HepG2 (cell line): ENCODE results near the gene SLC34A3. TPM values are rescaled to one million over a fixed set of nuclear protein-coding genes. Genes with fewer than 3 reads are reported as not detected.
A peak's percentile ranks its signal among the peaks of the same experiment; 100 is the strongest.

Experiments
- ATAD3A ChIP-seq: sonication (generic); formaldehyde crosslinking; IDR thresholded peaks from 2 replicates; pipeline ENCODE4 v1.4.0; 2020; ENCODE audit warnings: missing genetic modification reagents
- GFI1 ChIP-seq: sonication (generic); formaldehyde crosslinking; IDR thresholded peaks from 2 replicates; pipeline ENCODE4 v1.5.0; 2020; ENCODE audit warnings: missing genetic modification reagents, mild to moderate bottlenecking, borderline replicate concordance
- IKZF1 ChIP-seq: fragments of 450-650 bp; IDR thresholded peaks from 2 replicates; pipeline ENCODE4 v1.7.1; 2016
- KAT2B ChIP-seq: fragments of 150-350 bp; IDR thresholded peaks from 2 replicates; pipeline ENCODE4 v1.6.1; 2014; ENCODE audit warnings: low read depth, low read length, borderline replicate concordance
- KAT7 ChIP-seq: IDR thresholded peaks from 2 replicates; pipeline ENCODE4 v1.6.1; 2018; ENCODE audit warnings: borderline replicate concordance, missing compliant biosample characterization
- MTF1 ChIP-seq: sonication (generic); formaldehyde crosslinking; IDR thresholded peaks from 2 replicates; pipeline ENCODE4 v1.5.0; 2020; ENCODE audit warnings: missing genetic modification reagents
- SAFB2 ChIP-seq: sonication (generic); formaldehyde crosslinking; IDR thresholded peaks from 2 replicates; pipeline ENCODE4 v1.5.1; 2020; ENCODE audit warnings: missing genetic modification reagents, low read depth, mild to moderate bottlenecking, borderline replicate concordance
- SNRNP70 ChIP-seq: fragments of 200-400 bp; formaldehyde crosslinking; IDR thresholded peaks from 2 replicates; pipeline ENCODE4 v1.6.1; 2017; ENCODE audit warnings: mild to moderate bottlenecking, low read depth, low read length, moderate library complexity
- ZBTB7B ChIP-seq: sonication (generic); formaldehyde crosslinking; IDR thresholded peaks from 2 replicates; pipeline ENCODE4 v1.4.0; 2020; ENCODE audit warnings: missing genetic modification reagents
- ZNF101 ChIP-seq: sonication (generic); formaldehyde crosslinking; IDR thresholded peaks from 2 replicates; pipeline ENCODE4 v1.4.0; 2020; ENCODE audit warnings: mild to moderate bottlenecking, low read depth, missing genetic modification reagents, borderline replicate concordance
- ZNF605 ChIP-seq: sonication (generic); formaldehyde crosslinking; IDR thresholded peaks from 2 replicates; pipeline ENCODE4 v1.8.0; 2022; ENCODE audit warnings: mild to moderate bottlenecking, missing genetic modification reagents
- ZNF703 ChIP-seq: sonication (generic); formaldehyde crosslinking; IDR thresholded peaks from 2 replicates; pipeline ENCODE4 v1.5.1; 2020; ENCODE audit warnings: missing genetic modification reagents, mild to moderate bottlenecking, moderate library complexity, borderline replicate concordance
- ZNF879 ChIP-seq: sonication (generic); formaldehyde crosslinking; IDR thresholded peaks from 2 replicates; pipeline ENCODE4 v1.8.1; 2023; ENCODE audit warnings: missing genetic modification reagents
- polyA plus RNA-seq, 8 experiments: library from polyadenylated mRNA; depleted of rRNA in 3 of 8; stranded (reverse) in 7 of 8; unstranded in 1 of 8; fragments of >200 nt; fragmentation: Illumina TruSeq in 4 of 8; extraction: Trizol in 4 of 8; gene quantifications; 2 replicates each; pipeline versions ENCODE4 v1.2.1 to v1.2.3, GENCODE V29; 2011 to 2016; ENCODE audit warnings: low read depth in 4 of 8, missing spikeins in 1 of 8, mixed read lengths in 1 of 8; ENCODE audit not compliant: insufficient read depth in 1 of 8
- total RNA-seq, 5 experiments: library from RNA; depleted of rRNA; stranded (reverse); fragments of >200 nt; fragmentation: Illumina TruSeq; extraction: Trizol; gene quantifications; 2 replicates each; pipeline ENCODE4 v1.2.3, GENCODE V29; 2016; ENCODE audit warnings: low read depth in 1 of 5
- TF ChIP-seq, protein P1 (sequence below): sonication (generic); formaldehyde crosslinking; IDR thresholded peaks from 2 replicates; pipeline ENCODE4 v1.4.0; 2020; ENCODE audit warnings: mild to moderate bottlenecking, missing genetic modification reagents
- TF ChIP-seq, protein P2 (sequence below): sonication (generic); formaldehyde crosslinking; conservative IDR thresholded peaks from 2 replicates; pipeline ENCODE4 v1.4.0; 2020; ENCODE audit warnings: mild to moderate bottlenecking, missing genetic modification reagents, moderate library complexity
- TF ChIP-seq, protein P3 (sequence below), 2 experiments: sonication (generic) in 1 of 2; formaldehyde crosslinking in 1 of 2; IDR thresholded peaks; 2 replicates each; pipeline versions ENCODE4 v1.4.0 to v1.6.1; 2016 to 2020; ENCODE audit warnings: borderline replicate concordance in 1 of 2, low read depth in 1 of 2, mild to moderate bottlenecking in 1 of 2, missing genetic modification reagents in 1 of 2
- TF ChIP-seq, protein P4 (sequence below): sonication (generic); formaldehyde crosslinking; IDR thresholded peaks from 2 replicates; pipeline ENCODE4 v1.4.0; 2020; ENCODE audit warnings: missing genetic modification reagents, low read depth, mild to moderate bottlenecking, borderline replicate concordance

The SLC34A3 gene
- total and polyA plus RNA-seq, 2 of the 13 experiments (the other 11 are each of a cell fraction or from before 2014, with no cell fraction given): 0.07 to 1.0 TPM

DNA sequence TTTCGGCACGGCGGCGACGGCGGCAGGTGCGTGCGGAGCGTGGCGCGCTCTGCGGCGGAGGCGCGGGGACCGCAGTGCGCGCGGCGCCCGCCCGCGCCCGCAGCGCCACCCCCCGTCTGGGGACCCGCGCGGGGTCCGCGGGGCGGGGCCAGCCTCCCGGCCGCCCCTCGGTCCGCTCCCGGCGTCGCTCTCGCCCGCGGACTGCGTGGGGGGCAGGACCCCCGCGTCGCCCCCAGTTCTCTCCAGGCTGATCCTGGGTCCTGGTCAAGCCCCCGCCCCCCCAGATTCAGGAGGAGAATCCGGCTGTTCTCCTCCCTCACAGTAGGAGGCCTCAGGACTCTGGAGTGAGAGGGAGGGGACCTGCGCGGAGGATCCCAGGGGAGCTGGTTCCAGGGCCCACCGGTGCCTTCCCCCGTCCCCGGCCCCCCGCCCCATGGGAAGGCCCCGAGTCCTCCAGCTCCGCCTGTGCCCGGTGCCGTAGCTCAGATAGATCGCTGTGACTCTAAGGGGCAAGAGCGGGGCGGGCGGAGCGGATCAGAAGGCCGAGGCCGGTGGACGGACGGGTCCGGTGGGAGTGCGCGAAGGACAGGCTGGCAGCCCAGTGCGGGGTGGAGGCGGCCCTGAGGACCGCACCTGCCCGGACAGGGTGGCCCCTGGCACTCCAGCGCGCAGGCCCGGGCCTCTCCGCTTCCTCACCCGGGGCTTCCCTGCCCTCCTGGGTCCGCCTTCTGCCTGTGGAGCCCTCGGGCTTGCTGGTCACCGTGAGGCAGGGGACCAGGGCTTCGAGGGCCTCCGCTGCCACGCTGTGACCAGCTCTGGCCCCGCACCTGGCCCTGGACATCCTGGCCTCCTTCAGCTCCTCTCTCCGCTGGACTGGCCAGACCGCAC, 8.3 kb upstream of the SLC34A3 start, which contains the start of gene RNF208 (continued):
- TF ChIP-seq ZNF605 (CRISPR knock-in tag) (peak; percentile 44; the same call in 1 of the 2 replicates), IKZF1 (no peak), ZNF101 (CRISPR knock-in tag) (no peak), GFI1 (CRISPR knock-in tag) (no peak), KAT2B (no peak), SAFB2 (CRISPR knock-in tag) (no peak), ZNF879 (CRISPR knock-in tag) (no peak), ZNF703 (CRISPR knock-in tag) (peak; percentile 32; the same call in 1 of the 2 replicates), MTF1 (CRISPR knock-in tag) (no peak), KAT7 (CRISPR knock-in tag) (no peak), SNRNP70 (no peak), ATAD3A (CRISPR knock-in tag) (no peak), ZBTB7B (no peak)
- TF ChIP-seq, protein P1, sequence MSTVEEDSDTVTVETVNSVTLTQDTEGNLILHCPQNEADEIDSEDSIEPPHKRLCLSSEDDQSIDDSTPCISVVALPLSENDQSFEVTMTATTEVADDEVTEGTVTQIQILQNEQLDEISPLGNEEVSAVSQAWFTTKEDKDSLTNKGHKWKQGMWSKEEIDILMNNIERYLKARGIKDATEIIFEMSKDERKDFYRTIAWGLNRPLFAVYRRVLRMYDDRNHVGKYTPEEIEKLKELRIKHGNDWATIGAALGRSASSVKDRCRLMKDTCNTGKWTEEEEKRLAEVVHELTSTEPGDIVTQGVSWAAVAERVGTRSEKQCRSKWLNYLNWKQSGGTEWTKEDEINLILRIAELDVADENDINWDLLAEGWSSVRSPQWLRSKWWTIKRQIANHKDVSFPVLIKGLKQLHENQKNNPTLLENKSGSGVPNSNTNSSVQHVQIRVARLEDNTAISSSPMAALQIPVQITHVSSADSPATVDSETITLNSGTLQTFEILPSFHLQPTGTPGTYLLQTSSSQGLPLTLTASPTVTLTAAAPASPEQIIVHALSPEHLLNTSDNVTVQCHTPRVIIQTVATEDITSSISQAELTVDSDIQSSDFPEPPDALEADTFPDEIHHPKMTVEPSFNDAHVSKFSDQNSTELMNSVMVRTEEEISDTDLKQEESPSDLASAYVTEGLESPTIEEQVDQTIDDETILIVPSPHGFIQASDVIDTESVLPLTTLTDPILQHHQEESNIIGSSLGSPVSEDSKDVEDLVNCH (CRISPR knock-in tag): no peak
- TF ChIP-seq, protein P2, sequence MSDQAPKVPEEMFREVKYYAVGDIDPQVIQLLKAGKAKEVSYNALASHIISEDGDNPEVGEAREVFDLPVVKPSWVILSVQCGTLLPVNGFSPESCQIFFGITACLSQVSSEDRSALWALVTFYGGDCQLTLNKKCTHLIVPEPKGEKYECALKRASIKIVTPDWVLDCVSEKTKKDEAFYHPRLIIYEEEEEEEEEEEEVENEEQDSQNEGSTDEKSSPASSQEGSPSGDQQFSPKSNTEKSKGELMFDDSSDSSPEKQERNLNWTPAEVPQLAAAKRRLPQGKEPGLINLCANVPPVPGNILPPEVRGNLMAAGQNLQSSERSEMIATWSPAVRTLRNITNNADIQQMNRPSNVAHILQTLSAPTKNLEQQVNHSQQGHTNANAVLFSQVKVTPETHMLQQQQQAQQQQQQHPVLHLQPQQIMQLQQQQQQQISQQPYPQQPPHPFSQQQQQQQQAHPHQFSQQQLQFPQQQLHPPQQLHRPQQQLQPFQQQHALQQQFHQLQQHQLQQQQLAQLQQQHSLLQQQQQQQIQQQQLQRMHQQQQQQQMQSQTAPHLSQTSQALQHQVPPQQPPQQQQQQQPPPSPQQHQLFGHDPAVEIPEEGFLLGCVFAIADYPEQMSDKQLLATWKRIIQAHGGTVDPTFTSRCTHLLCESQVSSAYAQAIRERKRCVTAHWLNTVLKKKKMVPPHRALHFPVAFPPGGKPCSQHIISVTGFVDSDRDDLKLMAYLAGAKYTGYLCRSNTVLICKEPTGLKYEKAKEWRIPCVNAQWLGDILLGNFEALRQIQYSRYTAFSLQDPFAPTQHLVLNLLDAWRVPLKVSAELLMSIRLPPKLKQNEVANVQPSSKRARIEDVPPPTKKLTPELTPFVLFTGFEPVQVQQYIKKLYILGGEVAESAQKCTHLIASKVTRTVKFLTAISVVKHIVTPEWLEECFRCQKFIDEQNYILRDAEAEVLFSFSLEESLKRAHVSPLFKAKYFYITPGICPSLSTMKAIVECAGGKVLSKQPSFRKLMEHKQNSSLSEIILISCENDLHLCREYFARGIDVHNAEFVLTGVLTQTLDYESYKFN (CRISPR knock-in tag): no peak
- TF ChIP-seq, protein P3, sequence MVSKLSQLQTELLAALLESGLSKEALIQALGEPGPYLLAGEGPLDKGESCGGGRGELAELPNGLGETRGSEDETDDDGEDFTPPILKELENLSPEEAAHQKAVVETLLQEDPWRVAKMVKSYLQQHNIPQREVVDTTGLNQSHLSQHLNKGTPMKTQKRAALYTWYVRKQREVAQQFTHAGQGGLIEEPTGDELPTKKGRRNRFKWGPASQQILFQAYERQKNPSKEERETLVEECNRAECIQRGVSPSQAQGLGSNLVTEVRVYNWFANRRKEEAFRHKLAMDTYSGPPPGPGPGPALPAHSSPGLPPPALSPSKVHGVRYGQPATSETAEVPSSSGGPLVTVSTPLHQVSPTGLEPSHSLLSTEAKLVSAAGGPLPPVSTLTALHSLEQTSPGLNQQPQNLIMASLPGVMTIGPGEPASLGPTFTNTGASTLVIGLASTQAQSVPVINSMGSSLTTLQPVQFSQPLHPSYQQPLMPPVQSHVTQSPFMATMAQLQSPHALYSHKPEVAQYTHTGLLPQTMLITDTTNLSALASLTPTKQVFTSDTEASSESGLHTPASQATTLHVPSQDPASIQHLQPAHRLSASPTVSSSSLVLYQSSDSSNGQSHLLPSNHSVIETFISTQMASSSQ (IDR thresholded peaks at IDR 0.05; ENCODE audit: low read depth): no peak
- TF ChIP-seq, protein P3 (CRISPR knock-in tag; IDR thresholded peaks at IDR 0.05; ENCODE audit: borderline replicate concordance): no peak; the same call in 1 of the 2 replicates
- TF ChIP-seq, protein P4, sequence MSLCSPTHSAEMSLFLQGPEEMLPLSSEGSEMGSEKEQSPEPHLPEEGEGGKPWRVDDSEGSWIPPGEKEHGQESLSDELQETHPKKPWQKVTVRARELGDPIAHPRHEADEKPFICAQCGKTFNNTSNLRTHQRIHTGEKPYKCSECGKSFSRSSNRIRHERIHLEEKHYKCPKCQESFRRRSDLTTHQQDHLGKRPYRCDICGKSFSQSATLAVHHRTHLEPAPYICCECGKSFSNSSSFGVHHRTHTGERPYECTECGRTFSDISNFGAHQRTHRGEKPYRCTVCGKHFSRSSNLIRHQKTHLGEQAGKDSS (CRISPR knock-in tag): no peak
